SK-N-SH (cell line): ENCODE results near the gene SLC39A3. TPM values are rescaled to one million over a fixed set of nuclear protein-coding genes. Genes with fewer than 3 reads are reported as not detected.

Experiments used
- CTCF ChIA-PET: fragments of 300-600, 350-600 bp; formaldehyde crosslinking; extraction: SDS; loops from one replicate; lab custom pipeline; 2021; lab: Yijun Ruan, JAX
- POLR2A ChIA-PET: fragments of 350-600 bp; sonication (Branson Sonifier 250); formaldehyde crosslinking; extraction: SDS; loops from one replicate; lab custom pipeline; 2020; ENCODE audit warnings: antibody characterized with exemption, inconsistent platforms; lab: Yijun Ruan, JAX
- DNase-seq: peaks from one replicate; pipeline ENCODE4 v3.0.0; 2012
- H2AFZ ChIP-seq: fragments of 200-600 bp; sonication (generic); 2 replicates; pipeline ENCODE4 v1.8.1; 2016; ENCODE audit warnings: antibody characterized with exemption, mild to moderate bottlenecking, low read depth
- H3F3A ChIP-seq: fragments of 200-600 bp; sonication (generic); replicated peaks from 2 replicates; pipeline ENCODE3; 2016; ENCODE audit warnings: antibody characterized with exemption, mild to moderate bottlenecking; ENCODE audit not compliant: insufficient read depth
- H3K27ac ChIP-seq, 2 experiments: fragments of 200-500 bp in 1 of 2; fragments of 200-600 bp in 1 of 2; sonication (Bioruptor generic) in 1 of 2; sonication (generic), shearing (Covaris generic) in 1 of 2; 2 replicates each; pipeline versions ENCODE4 v1.5.1 to v1.6.1; 2014 to 2016; ENCODE audit warnings: low read depth in 2 of 2, inconsistent platforms in 1 of 2, low read length in 1 of 2, mild to moderate bottlenecking in 1 of 2, mixed read lengths in 1 of 2
- H3K27me3 ChIP-seq: fragments of 200-600 bp; sonication (generic), shearing (Covaris generic); 2 replicates; pipeline ENCODE4 v1.6.1; 2016; ENCODE audit warnings: mixed run types; ENCODE audit not compliant: insufficient read depth
- H3K36me3 ChIP-seq, 2 experiments: fragments of 200-500 bp in 1 of 2; fragments of 200-600 bp in 1 of 2; sonication (Bioruptor generic) in 1 of 2; sonication (generic) in 1 of 2; replicated peaks in 1 of 2; 2 replicates each; pipeline versions ENCODE3 to v1.5.1; 2014 to 2016; ENCODE audit warnings: low read length in 1 of 2, mild to moderate bottlenecking in 1 of 2; ENCODE audit not compliant: insufficient read depth in 2 of 2, control insufficient read depth in 1 of 2
- H3K4me1 ChIP-seq, 2 experiments: fragments of 200-500 bp in 1 of 2; fragments of 200-600 bp in 1 of 2; sonication (Bioruptor generic) in 1 of 2; sonication (generic), shearing (Covaris generic) in 1 of 2; 2 replicates each; pipeline versions ENCODE4 v1.5.1 to v1.6.1; 2014 to 2016; ENCODE audit warnings: low read depth in 1 of 2, low read length in 1 of 2, mixed run types in 1 of 2; ENCODE audit not compliant: insufficient read depth in 2 of 2, control insufficient read depth in 1 of 2
- H3K4me2 ChIP-seq: fragments of 200-600 bp; sonication (generic), shearing (Covaris generic); 2 replicates; pipeline ENCODE4 v1.6.1; 2017; ENCODE audit warnings: mixed run types
- H3K4me3 ChIP-seq, 2 experiments: fragments of 200-500 bp in 1 of 2; fragments of 200-600 bp in 1 of 2; sonication (Bioruptor generic) in 1 of 2; sonication (generic), shearing (Covaris generic) in 1 of 2; 2 replicates each; pipeline versions ENCODE4 v1.5.1 to v1.8.1; 2014 to 2016; ENCODE audit warnings: low read depth in 2 of 2, inconsistent platforms in 1 of 2, low read length in 1 of 2, mild to moderate bottlenecking in 1 of 2, mixed read lengths in 1 of 2, moderate library complexity in 1 of 2
- H3K79me2 ChIP-seq: fragments of 200-600 bp; sonication (generic); 2 replicates; pipeline ENCODE4 v1.8.1; 2017; ENCODE audit warnings: mild to moderate bottlenecking; ENCODE audit not compliant: insufficient read depth
- H3K9ac ChIP-seq: fragments of 200-600 bp; sonication (generic); 2 replicates; pipeline ENCODE4 v1.6.1; 2017; ENCODE audit warnings: mixed run types
- H3K9me2 ChIP-seq: fragments of 200-600 bp; sonication (generic); 2 replicates; pipeline ENCODE4 v1.6.1; 2017; ENCODE audit warnings: mixed run types
- H3K9me3 ChIP-seq: fragments of 200-600 bp; sonication (generic); 2 replicates; pipeline ENCODE4 v1.6.1; 2017; ENCODE audit warnings: mixed run types, mild to moderate bottlenecking, moderate library complexity
- H4K20me1 ChIP-seq: fragments of 200-600 bp; sonication (generic); 2 replicates; pipeline ENCODE4 v1.6.1; 2017; ENCODE audit warnings: mild to moderate bottlenecking, mixed run types; ENCODE audit not compliant: insufficient read depth
- ELF1 ChIP-seq: IDR thresholded peaks from 2 replicates; pipeline ENCODE4 v1.4.0; 2012
- EP300 ChIP-seq, 2 experiments: IDR thresholded peaks; 2 replicates each; pipeline versions ENCODE4 v1.4.0 to v1.6.1; 2012; ENCODE audit warnings: borderline replicate concordance in 1 of 2, low read depth in 1 of 2, low read length in 1 of 2
- EZH2phosphoT487 ChIP-seq: fragments of 200-600 bp; sonication (generic); IDR thresholded peaks from 2 replicates; pipeline ENCODE4 v1.6.1; 2017; ENCODE audit warnings: low read depth, mixed run types, mild to moderate bottlenecking, antibody characterized with exemption, moderate library complexity, borderline replicate concordance
- FOSL2 ChIP-seq: IDR thresholded peaks from 2 replicates; pipeline ENCODE4 v1.4.0; 2012; ENCODE audit warnings: low read depth, mild to moderate bottlenecking, moderate library complexity, borderline replicate concordance
- GABPA ChIP-seq: IDR thresholded peaks from 2 replicates; pipeline ENCODE4 v1.4.0; 2012; ENCODE audit warnings: low read depth, mild to moderate bottlenecking
- GATA2 ChIP-seq: sonication (generic); formaldehyde crosslinking; IDR thresholded peaks from 2 replicates; pipeline ENCODE4 v1.5.0; 2020; ENCODE audit warnings: mild to moderate bottlenecking, missing genetic modification reagents
- JUND ChIP-seq: IDR thresholded peaks from 2 replicates; pipeline ENCODE4 v1.4.0; 2012
- MEF2A ChIP-seq: IDR thresholded peaks from 2 replicates; pipeline ENCODE4 v1.4.0; 2012; ENCODE audit warnings: low read depth, borderline replicate concordance
- MXI1 ChIP-seq: IDR thresholded peaks from 2 replicates; pipeline ENCODE4 v1.6.1; 2012; ENCODE audit warnings: mild to moderate bottlenecking, low read depth, low read length, improper control_type of control experiment
- RAD21 ChIP-seq: IDR thresholded peaks from 2 replicates; pipeline ENCODE4 v1.6.1; 2012; ENCODE audit warnings: mild to moderate bottlenecking, low read length
- RFX5 ChIP-seq: IDR thresholded peaks from 2 replicates; pipeline ENCODE4 v1.6.1; 2012; ENCODE audit warnings: mild to moderate bottlenecking, improper control_type of control experiment, low read length
- SIN3A ChIP-seq: IDR thresholded peaks from 2 replicates; pipeline ENCODE4 v1.6.1; 2012; ENCODE audit warnings: low read depth, mild to moderate bottlenecking, low read length, moderate library complexity, borderline replicate concordance
- TAF1 ChIP-seq: IDR thresholded peaks from 2 replicates; pipeline ENCODE4 v1.6.1; 2012; ENCODE audit warnings: low read depth, mild to moderate bottlenecking, low read length, moderate library complexity, borderline replicate concordance
- TCF12 ChIP-seq: IDR thresholded peaks from 2 replicates; pipeline ENCODE4 v1.4.0; 2012
- TEAD4 ChIP-seq: IDR thresholded peaks from 2 replicates; pipeline ENCODE4 v1.4.0; 2012; ENCODE audit warnings: mild to moderate bottlenecking, borderline replicate concordance; ENCODE audit not compliant: insufficient read depth
- WGBS: methylation state at CpG from one replicate; pipeline ENCODE4 v1.1.6; 2017; ENCODE audit warnings: low lambda C conversion rate; 5-methylcytosine and 5-hydroxymethylcytosine counted together
- polyA plus RNA-seq, 3 experiments: library from polyadenylated mRNA; depleted of rRNA; stranded (reverse); fragments of >200 nt; gene quantifications; 2 replicates each; pipeline ENCODE4 v1.2.3, GENCODE V29; 2012
- TF ChIP-seq, protein P1 (sequence below): fragments of 150-350 bp; IDR thresholded peaks from 2 replicates; pipeline ENCODE4 v1.6.1; 2017; ENCODE audit warnings: antibody characterized with exemption, low read length, low read depth, borderline replicate concordance
- TF ChIP-seq, protein P2 (sequence below): IDR thresholded peaks from 2 replicates; pipeline ENCODE4; 2012
- TF ChIP-seq, protein P3 (sequence below): IDR thresholded peaks from 2 replicates; pipeline ENCODE4 v1.4.0; 2012; ENCODE audit warnings: low read depth, borderline replicate concordance

Gene SLC39A3
- polyA plus RNA-seq, 1 of the 3 experiments (the other 2 are of a cell fraction) = 45.2 TPM

GRCh38 chr19:2711875-2712205 is 28.0 kb downstream of the SLC39A3 start:
- 58% methylated on average over 3 of the region's 5 CpGs for WGBS
- H3K4me2 ChIP-seq = no peak overlapping the region
- CTCF ChIA-PET = no interaction called here

DNA sequence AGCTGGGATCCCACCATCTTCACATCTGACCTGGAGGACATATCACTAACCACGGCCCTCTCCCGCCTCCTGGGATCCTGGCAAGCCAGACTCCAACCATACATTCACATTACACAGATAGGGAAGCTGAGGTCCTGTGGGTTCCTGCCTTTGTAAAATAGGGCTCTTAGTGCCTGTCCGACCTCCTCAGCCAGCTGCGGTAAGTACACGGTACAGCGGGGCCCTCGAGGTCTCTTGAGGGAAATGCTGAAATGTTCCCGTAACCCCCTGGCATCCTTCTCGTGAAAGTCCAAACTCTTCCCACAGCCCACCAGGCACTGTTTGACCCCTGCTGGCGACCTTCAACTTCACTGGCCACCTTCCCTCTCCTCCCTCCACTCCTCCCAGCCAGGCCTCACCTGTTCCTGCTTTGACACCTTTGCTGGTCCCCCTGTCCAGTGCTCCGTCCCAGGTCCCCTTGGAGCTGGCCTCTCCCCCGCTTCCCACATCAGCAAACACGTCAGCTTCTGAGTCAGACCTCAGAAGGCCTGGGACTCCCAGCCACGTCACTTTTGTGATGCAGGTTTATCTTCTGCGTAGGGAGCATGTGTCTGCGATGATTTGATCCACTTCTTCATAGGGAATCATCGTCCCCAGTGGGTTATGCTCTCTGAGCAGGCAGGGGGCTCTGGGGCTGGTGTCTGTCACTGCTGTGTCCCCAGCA is 28.5 kb downstream of the SLC39A3 start:
- H4K20me1 ChIP-seq = no peaks in the 10 kb centered on the region
- CTCF ChIA-PET = no interaction called here
- H3K36me3 ChIP-seq = no peaks in the 10 kb centered on the region
- no peak for DNase-seq
- no peak overlapping the region for H3K4me2 ChIP-seq
- WGBS = 61% methylated on average over 17 of the region's 17 CpGs
- H2AFZ ChIP-seq = no peak overlapping the region
- no peaks in the 10 kb centered on the region for H3F3A ChIP-seq
- 0 out of 2 replicates have a peak, but pooled peaks cover 3% of the 10 kb centered on the region for H3K9me3 ChIP-seq
- TF ChIP-seq MXI1 = no peak
- TF ChIP-seq JUND = no peak
- TF ChIP-seq, protein P1, sequence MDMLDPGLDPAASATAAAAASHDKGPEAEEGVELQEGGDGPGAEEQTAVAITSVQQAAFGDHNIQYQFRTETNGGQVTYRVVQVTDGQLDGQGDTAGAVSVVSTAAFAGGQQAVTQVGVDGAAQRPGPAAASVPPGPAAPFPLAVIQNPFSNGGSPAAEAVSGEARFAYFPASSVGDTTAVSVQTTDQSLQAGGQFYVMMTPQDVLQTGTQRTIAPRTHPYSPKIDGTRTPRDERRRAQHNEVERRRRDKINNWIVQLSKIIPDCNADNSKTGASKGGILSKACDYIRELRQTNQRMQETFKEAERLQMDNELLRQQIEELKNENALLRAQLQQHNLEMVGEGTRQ = no peak
- no peak for TF ChIP-seq RFX5
- no peak for TF ChIP-seq SIN3A
- TF ChIP-seq TAF1 = no peak
- TF ChIP-seq EZH2phosphoT487 = no peak
- no peak for TF ChIP-seq TCF12
- no peak for TF ChIP-seq GATA2 (CRISPR knock-in tag)
- TF ChIP-seq, all 33 proteins: peak for 0
- Histone ChIP-seq H3K9ac (no peak overlapping the region), H3K9me2 (no peaks in the 10 kb centered on the region), H3K27ac (no peak overlapping the region), H3K79me2 (no peaks in the 10 kb centered on the region), H3K27me3 (no peaks in the 10 kb centered on the region; the same call in 1 of the 2 replicates), H3K4me1 (no peaks in the 10 kb centered on the region), H3K4me3 (no peak overlapping the region)
- POLR2A ChIA-PET = no interaction called here

More at GRCh38 chr19:2711875-2712205, 28.0 kb downstream of the SLC39A3 start:
- Histone ChIP-seq H3K4me1 (no peaks in the 10 kb centered on the region), H2AFZ (no peak overlapping the region), H4K20me1 (no peaks in the 10 kb centered on the region), H3K36me3 (no peaks in the 10 kb centered on the region), H3K79me2 (no peaks in the 10 kb centered on the region), H3K9me2 (no peaks in the 10 kb centered on the region), H3K9ac (no peak overlapping the region), H3K4me3 (no peak overlapping the region), H3K27ac (no peak overlapping the region), H3K27me3 (no peaks in the 10 kb centered on the region), H3K9me3 (0 out of 2 replicates have a peak, but pooled peaks cover 3% of the 10 kb centered on the region), H3F3A (no peaks in the 10 kb centered on the region)
- no peak for DNase-seq
- TF ChIP-seq RAD21 (no peak), RFX5 (no peak), ELF1 (no peak), TEAD4 (no peak), EP300 (IDR thresholded peaks at IDR 0.05; ENCODE audit: borderline replicate concordance in 1 of 2, low read depth in 1 of 2, low read length in 1 of 2) (no peak), GATA2 (CRISPR knock-in tag) (no peak), GABPA (no peak), FOSL2 (no peak), MXI1 (no peak), EZH2phosphoT487 (no peak), TCF12 (no peak), TAF1 (no peak), MEF2A (no peak)
- TF ChIP-seq, protein P2, sequence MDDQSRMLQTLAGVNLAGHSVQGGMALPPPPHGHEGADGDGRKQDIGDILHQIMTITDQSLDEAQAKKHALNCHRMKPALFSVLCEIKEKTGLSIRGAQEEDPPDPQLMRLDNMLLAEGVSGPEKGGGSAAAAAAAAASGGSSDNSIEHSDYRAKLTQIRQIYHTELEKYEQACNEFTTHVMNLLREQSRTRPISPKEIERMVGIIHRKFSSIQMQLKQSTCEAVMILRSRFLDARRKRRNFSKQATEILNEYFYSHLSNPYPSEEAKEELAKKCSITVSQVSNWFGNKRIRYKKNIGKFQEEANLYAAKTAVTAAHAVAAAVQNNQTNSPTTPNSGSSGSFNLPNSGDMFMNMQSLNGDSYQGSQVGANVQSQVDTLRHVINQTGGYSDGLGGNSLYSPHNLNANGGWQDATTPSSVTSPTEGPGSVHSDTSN = no peak
- TF ChIP-seq, protein P1 = no peak
- TF ChIP-seq, protein P3, sequence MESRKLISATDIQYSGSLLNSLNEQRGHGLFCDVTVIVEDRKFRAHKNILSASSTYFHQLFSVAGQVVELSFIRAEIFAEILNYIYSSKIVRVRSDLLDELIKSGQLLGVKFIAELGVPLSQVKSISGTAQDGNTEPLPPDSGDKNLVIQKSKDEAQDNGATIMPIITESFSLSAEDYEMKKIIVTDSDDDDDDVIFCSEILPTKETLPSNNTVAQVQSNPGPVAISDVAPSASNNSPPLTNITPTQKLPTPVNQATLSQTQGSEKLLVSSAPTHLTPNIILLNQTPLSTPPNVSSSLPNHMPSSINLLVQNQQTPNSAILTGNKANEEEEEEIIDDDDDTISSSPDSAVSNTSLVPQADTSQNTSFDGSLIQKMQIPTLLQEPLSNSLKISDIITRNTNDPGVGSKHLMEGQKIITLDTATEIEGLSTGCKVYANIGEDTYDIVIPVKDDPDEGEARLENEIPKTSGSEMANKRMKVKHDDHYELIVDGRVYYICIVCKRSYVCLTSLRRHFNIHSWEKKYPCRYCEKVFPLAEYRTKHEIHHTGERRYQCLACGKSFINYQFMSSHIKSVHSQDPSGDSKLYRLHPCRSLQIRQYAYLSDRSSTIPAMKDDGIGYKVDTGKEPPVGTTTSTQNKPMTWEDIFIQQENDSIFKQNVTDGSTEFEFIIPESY = no peak
- POLR2A ChIA-PET = no interaction called here
